Measurements from ENCODE around the gene GOLGA6L2. TPM values are rescaled to one million over a fixed set of nuclear protein-coding genes. Genes with fewer than 3 reads are reported as not detected.
A peak's percentile ranks its signal among the peaks of the same experiment; 100 is the strongest.

Gene GOLGA6L2
- total RNA-seq, 6 experiments from 2014 or later = not detected

GRCh38 chr15:23477920-23478319, 30.9 kb upstream of the GOLGA6L2 start:
- DNase-seq = no peak
- TF ChIP-seq CTCF (IDR thresholded peaks at IDR 0.05) = no peak
- no peak overlapping the region for H3K4me3 Mint-ChIP-seq

GRCh38 chr15:23472678-23473077, 25.6 kb upstream of the GOLGA6L2 start:
- Mint-ChIP-seq H3K4me3 (no peak overlapping the region), H3K4me1 (ENCODE audit: low read depth) (no peaks in the 10 kb centered on the region), H3K9me3 (no peaks in the 10 kb centered on the region), H3K36me3 (ENCODE audit: low read depth) (no peaks in the 10 kb centered on the region), H3K27ac (no peak overlapping the region), H3K27me3 (ENCODE audit: insufficient read depth) (no peaks in the 10 kb centered on the region; the same call in 1 of the 2 replicates)
- no peak for DNase-seq
- TF ChIP-seq CTCF (IDR thresholded peaks at IDR 0.05) = no peak

More at GRCh38 chr15:23477920-23478319, 30.9 kb upstream of the GOLGA6L2 start:
- H3K36me3 Mint-ChIP-seq (ENCODE audit: low read depth) = no peaks in the 10 kb centered on the region
- H3K9me3 Mint-ChIP-seq = no peaks in the 10 kb centered on the region
- H3K4me1 Mint-ChIP-seq (ENCODE audit: low read depth) = no peaks in the 10 kb centered on the region
- no peaks in the 10 kb centered on the region for H3K27me3 Mint-ChIP-seq (ENCODE audit: insufficient read depth)
- no peak overlapping the region for H3K27ac Mint-ChIP-seq

GRCh38 chr15:23472033-23472432, 25.0 kb upstream of the GOLGA6L2 start:
- Mint-ChIP-seq H3K9me3 (no peaks in the 10 kb centered on the region), H3K4me1 (ENCODE audit: low read depth) (no peaks in the 10 kb centered on the region), H3K27me3 (ENCODE audit: insufficient read depth) (no peaks in the 10 kb centered on the region; the same call in 1 of the 2 replicates), H3K4me3 (no peak overlapping the region), H3K36me3 (ENCODE audit: low read depth) (no peaks in the 10 kb centered on the region), H3K27ac (no peak overlapping the region)
- no peak for TF ChIP-seq CTCF (IDR thresholded peaks at IDR 0.05)
- DNase-seq = no peak

GRCh38 chr15:23467110-23467600, 20.1 kb upstream of the GOLGA6L2 start:
- Mint-ChIP-seq H3K36me3 (ENCODE audit: low read depth) (no peaks in the 10 kb centered on the region), H3K4me3 (no peak overlapping the region), H3K9me3 (no peaks in the 10 kb centered on the region), H3K4me1 (ENCODE audit: low read depth) (no peaks in the 10 kb centered on the region), H3K27me3 (ENCODE audit: insufficient read depth) (no peaks in the 10 kb centered on the region; the same call in 1 of the 2 replicates), H3K27ac (no peak overlapping the region)
- DNase-seq = peak; percentile 40
- TF ChIP-seq CTCF (IDR thresholded peaks at IDR 0.05) = peak; percentile 80

- no peak overlapping the region for H3K4me3 Mint-ChIP-seq
- H3K4me1 Mint-ChIP-seq (ENCODE audit: low read depth) = no peaks in the 10 kb centered on the region
- no peak for DNase-seq
- no peaks in the 10 kb centered on the region for H3K36me3 Mint-ChIP-seq (ENCODE audit: low read depth)
- peaks cover 2% of the 10 kb centered on the region; the same call in 1 of the 2 replicates for H3K27me3 Mint-ChIP-seq (ENCODE audit: insufficient read depth)
- H3K27ac Mint-ChIP-seq = no peak overlapping the region
- no peak for TF ChIP-seq CTCF (IDR thresholded peaks at IDR 0.05)
- H3K9me3 Mint-ChIP-seq = no peaks in the 10 kb centered on the region; the same call in 1 of the 2 replicates
Observed at GRCh38 chr15:23457890-23458289, 10.8 kb upstream of the GOLGA6L2 start.
